RPMI7951 (cell line): ENCODE measurements around the gene SIX1. TPM values are rescaled to one million over a fixed set of nuclear protein-coding genes. Genes with fewer than 3 reads are reported as not detected.

ENCODE experiments used
- total RNA-seq: library from RNA; depleted of rRNA; stranded (reverse); fragments of >200 nt; shearing (Covaris generic); gene quantifications from 2 replicates; pipeline ENCODE4 v1.2.3, GENCODE V29; 2014; rRNA removed

The SIX1 gene
- total RNA-seq, 1 experiment from 2014 or later: 7.7 TPM

Other genes starting within 250 kb of the SIX1 start
- gene C14orf39, start 163.4 kb downstream of the SIX1 start, total RNA-seq: not detected in 2 replicates
- gene SIX6, start 140.3 kb downstream of the SIX1 start, total RNA-seq: not detected in 2 replicates
- gene SIX4, start 74.9 kb upstream of the SIX1 start, total RNA-seq: 4.1 and 4.5 TPM in 2 replicates
- gene MNAT1, start 85.3 kb upstream of the SIX1 start, total RNA-seq: 56.9 and 75.5 TPM in 2 replicates